GM13976 (cell line): ENCODE data around the gene PCED1B.

Source experiments
- DNase-seq: peaks from one replicate; pipeline ENCODE4 v3.0.0; 2012; ENCODE audit warnings: low spot score
- CTCF ChIP-seq: IDR thresholded peaks from 2 replicates; pipeline ENCODE4 v1.5.1; 2012; ENCODE audit warnings: borderline replicate concordance, mild to moderate bottlenecking; ENCODE audit not compliant: insufficient read depth; ENCODE audit errors: extremely low read depth, missing control alignments, control extremely low read depth
- in situ Hi-C: fragments of 300-500 bp; cut with MboI; formaldehyde crosslinking; loops from one replicate; pipeline ENCODE4 v1.12.0; 2022; ENCODE audit warnings: low sequenced_read_pairs, mixed read lengths, inconsistent platforms; ENCODE audit not compliant: unreplicated experiment

Gene PCED1B

GRCh38 chr12:47184229-47184628 is 104.8 kb downstream of the PCED1B start:
- in situ Hi-C loops: no loop called here
- TF ChIP-seq CTCF: no peak
- no peak for DNase-seq

GRCh38 chr12:47184813-47185212 is 105.4 kb downstream of the PCED1B start:
- no peak for DNase-seq
- no peak for TF ChIP-seq CTCF
- in situ Hi-C loops: no loop called here

- DNase-seq: no peak
- no peak for TF ChIP-seq CTCF
- in situ Hi-C loops: no loop called here
Observed at GRCh38 chr12:47186246-47186645, 106.8 kb downstream of the PCED1B start.

GRCh38 chr12:47188576-47189441 is 109.4 kb downstream of the PCED1B start:
- TF ChIP-seq CTCF: no peak
- in situ Hi-C loops: no loop called here
- DNase-seq: no peak

- no peak for TF ChIP-seq CTCF
- in situ Hi-C loops: no loop called here
- DNase-seq: no peak
Observed at GRCh38 chr12:47189728-47190127, 110.3 kb downstream of the PCED1B start.

GRCh38 chr12:47190271-47190750 is 110.9 kb downstream of the PCED1B start:
- no peak for TF ChIP-seq CTCF
- in situ Hi-C loops: no loop called here
- DNase-seq: no peak
